NCI-H82 treated with DMSO at 0.1 percent for 48 hours (cell line): ENCODE measurements around the gene DAAM2.

ENCODE experiments used
- DNase-seq: peaks from one replicate; lab custom pipeline; 2025; ENCODE audit not compliant: unreplicated experiment; lab: John Stamatoyannopoulos, UW

DAAM2 gene

DNA sequence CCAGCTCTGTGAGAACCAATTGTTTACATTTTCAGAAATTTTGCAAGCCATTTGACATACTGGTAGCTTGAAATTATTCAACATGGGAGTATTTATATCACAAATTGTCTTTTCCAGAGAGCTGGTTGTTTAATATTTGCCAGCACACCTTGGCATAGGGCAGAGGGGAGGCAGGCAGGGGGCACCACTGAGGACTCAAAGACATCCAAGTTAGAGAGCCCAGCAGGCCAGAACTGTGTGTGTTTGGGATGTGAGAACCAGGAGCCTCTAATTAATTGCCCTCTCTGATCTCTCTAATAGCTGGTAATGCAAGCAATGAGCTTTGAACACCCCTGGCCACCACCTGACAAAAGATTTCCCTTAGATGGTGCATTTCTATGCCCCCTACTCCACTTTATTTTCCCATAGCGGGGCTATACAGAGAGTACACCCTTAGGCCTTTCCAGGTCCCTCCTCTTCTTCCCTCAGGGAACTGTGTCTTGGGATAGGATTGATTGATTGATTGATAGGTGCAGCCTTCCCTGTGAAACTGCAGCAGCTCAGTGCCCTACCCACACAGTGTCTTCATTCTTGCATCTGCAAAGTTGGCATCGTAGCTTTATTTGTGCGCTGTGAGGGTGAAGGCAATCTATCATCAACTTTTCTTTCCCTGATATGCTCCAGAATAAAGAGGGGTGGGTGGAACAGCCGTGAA lies 112.9 kb downstream of the DAAM2 start:
- no peak for DNase-seq

DNA sequence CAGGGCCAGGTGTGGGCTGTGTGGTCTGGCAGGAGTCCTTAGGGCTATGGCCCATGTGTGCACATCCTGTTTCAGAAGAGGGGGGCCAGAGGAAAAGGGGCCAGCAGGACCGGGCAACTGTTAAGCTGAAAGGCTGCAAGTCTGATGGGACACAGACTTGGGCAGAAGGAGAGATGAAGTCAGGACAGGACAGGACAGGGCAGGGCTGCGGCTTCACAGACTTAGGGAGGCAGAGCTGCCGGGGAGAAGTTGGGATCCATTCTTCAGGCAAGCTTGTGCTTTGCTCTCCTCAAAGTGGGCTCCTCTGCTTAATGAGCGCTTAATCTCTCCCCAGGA lies 113.4 kb downstream of the DAAM2 start:
- DNase-seq, result no peak

DNA sequence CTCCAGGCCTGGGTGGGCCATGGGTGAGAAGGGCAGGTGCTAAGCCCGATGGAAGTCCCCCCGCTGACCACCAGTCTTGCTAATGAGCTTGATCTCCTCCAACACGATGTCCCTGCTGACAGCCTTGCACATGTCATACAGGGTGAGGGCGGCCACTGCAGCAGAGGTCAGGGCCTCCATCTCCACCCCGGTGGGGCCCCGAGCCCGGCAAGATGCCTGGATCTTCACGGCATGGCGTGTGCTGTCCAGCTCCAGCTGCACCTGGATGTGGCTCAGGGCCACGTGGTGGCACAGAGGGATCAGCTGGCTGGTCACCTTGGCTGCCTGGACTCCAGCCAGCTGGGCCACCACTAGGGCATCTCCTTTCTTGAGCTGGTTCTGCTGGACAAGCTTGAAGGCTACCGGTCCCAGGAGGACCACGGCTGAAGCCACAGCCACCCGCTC lies 114.2 kb downstream of the DAAM2 start:
- no peak for DNase-seq

DNA sequence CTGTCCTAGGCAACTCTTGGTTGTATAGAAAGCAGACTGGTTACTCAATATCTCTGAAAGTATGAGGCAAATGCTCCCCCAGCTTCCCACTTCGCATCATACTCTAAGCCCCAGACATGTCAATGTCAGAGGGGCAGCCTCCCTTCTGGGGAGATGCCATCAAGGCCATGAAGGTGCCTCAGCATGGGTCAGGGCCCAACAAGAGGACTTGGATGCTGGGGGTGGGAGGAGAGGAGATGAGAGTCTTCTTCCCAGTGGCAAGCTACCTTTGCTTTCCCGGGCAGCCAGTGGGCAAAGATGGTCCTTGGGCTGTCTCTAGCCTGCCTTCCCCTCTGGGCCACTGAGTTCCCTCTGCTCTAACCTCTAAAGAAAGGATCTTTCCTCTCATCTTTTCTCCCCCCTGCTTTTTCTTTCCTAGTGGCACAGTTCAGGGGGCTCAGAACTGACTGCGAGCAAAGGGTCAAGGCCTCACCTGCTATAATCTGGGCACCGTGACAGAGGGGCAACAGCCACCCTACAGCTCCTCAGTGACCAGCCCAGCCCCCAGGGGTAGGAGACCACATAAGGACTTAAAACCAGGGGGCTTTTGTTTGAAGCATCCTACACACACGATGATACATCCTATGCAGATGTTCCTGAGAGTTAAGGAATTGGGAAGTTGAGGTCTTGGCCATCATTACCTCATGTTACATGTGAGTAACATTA lies 115.8 kb downstream of the DAAM2 start:
- DNase-seq, result no peak

DNA sequence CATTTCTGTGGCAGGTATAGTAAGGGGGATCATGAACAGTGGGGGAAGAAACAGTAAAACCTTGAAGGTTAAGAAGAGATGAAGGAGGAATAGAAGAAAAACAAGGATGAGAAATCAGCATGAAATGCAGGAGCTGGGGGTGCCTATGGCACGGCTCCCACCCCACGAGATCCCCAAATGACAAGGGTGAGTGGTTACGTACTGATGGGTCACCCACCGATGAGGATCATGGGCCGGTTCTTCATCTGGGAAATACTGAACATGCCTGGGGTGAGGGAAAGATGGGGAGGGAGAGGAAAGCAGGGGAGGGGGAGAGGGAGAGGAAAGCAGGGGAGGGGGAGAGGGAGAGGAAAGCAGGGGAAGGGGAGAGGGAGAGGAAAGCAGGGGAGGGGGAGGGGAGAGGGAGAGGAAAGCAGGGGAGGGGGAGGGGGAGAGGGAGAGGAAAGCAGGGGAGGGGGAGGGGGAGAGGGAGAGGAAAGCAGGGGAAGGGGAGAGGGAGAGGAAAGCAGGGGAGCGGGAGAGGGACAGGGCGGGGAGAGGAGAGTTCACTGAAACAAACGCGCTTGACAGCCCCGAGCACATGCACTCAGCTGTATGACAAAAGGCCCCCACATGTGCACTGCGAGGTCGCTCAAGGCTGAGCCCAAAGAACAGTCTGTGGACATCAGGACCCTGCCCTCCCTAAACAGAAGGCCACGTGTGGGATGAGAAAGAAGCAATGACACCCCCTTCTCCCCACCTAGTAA lies 116.8 kb downstream of the DAAM2 start:
- DNase-seq, result no peak

DNA sequence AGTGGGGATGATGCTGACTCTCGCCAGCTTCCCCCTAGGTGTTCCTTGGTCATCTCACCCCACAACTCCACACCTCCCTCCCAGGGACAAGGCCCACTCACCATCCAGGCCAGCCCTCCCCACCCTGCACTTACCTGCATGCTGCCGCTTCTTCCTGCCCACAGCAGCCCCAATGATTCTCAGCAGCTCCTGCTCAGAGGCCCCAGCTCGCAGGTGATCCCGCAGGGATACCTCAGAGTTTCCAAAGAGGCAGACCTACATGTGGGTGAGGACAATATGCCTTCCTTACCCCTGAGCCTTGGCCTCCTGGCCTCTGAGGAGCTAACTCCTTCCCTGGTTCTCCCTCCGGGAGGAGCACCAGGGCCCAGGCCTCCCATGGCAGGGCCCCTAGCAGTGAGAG lies 117.5 kb downstream of the DAAM2 start:
- no peak for DNase-seq

DNA sequence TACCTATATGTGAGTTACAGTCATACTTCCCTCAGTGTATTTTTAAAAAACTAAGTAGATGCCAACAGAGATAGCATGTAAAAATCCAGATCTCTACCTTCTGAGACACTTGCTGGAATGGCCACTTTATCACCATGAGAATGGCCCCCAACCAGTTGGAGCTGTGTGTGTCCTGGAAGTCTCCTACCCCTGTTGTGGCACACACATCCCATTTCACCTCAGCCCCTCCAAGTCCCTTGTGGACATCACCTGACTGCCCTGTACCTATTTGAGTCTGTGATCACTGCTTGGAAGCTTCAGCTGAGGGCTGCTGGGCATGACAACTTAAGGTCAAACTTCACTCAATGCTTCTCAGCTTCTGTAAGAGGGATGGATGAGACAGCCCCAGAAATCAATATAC lies 118.0 kb downstream of the DAAM2 start:
- DNase-seq, result no peak

DNA sequence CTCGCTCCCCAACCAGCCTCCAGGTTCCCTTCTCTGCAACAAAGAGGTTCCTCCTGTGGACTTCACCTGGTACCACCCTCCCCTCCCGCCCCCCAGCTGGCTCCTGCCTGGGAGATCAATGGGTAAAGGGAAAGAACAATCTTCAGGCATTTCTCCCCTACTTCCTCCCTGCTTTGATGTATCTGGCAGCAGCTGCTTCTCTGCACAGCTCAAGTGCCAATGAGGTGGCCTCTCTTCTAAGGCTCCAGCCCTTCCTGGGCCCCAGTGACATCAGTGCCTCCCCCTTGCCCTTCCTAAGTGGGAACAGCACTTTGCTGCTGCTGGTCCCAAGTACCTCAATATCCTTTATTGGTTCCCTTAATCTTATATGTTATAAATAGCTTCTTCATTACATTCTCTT lies 118.6 kb downstream of the DAAM2 start:
- no peak for DNase-seq

DNA sequence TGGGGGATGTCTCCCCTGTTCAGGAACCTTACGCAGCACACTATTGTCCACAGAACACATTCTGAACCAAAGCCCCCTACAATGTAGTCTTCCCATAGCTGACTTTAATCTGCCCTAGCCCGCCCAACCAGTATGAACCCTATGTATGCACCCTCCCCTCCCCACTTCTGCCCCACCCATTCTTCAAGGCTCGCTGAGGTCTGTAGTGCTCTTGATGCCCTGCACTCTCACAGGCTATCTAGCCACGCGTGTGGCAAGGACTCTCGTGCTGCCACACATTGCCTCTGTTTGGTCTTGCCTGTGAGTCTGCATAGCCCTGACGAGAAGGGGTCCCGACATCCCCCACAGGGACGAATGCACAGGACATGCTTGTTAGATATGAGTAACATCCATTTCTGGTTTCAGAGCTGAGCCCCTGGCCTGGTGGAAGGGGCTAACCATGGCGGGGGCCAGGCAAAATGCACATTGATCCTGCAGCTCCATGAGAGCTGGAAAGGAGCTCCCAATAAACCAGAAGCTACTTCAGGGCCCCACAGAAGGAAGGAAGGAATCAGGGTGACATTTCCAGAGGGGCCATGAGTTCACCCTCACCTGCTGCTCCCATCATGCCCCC lies 119.4 kb downstream of the DAAM2 start:
- DNase-seq, result no peak

DNA sequence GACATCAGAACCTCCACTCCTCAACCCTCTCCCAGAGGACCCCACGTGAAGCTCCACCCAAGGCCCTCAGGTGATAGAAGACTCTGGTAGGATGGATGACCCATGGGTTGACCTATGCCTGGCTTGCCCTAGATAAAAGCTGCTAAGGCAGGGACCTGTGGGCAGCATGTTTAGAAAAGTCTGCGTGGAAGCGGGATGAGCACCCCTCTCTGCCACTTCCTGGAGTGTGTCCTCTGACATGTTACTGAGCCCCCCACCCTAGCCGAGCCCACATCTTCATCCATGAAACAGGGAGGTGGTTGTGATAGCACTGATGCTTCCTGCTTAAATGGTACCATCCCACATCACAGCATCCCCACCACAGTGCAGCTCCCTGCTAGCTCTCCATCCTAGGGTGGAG lies 120.3 kb downstream of the DAAM2 start:
- DNase-seq, result no peak

DNA sequence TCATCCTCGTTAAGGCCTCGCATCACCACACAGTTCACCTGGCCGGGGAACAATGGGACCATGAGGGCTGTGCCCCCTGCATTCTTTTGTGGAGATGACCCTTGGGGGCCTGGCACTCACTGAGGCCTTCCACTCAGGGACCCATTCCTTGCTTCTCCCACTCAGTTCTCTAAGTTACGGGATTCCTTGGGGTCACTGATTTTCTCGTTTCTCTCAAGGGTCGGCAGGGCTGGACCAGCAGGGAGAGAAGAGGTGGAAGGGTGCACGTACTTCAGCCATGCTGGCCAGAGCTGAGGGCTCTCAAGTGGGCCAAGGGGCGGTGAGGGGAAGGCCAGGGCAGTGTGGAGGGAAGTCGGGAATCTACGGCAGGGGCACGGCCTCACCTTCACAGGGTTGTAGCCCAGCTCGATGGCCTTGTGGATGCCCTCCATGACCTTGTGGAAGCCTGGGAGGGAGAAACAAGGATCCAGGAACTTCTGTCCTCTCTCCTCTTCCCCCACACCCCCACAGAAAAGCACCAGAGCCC lies 121.3 kb downstream of the DAAM2 start:
- DNase-seq, result no peak

DNA sequence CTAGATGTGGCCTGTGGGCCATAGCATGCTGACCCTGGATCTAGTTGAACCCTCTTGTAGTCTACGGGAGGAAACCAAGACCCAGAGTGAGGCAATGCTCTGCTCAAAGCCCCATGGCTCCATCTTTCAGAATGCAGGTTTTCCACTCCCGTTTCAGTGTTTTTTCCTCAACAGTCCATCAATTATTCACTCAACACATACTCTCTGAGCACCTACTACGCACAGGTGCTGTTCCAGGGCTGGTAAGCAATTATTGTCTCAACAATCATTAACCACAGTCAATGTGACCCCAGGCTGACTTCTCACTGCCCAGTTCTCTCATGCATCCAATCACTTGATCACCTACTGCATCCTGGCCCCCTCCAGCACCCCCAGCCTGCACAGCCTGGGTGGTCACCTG lies 122.1 kb downstream of the DAAM2 start:
- no peak for DNase-seq

DNA sequence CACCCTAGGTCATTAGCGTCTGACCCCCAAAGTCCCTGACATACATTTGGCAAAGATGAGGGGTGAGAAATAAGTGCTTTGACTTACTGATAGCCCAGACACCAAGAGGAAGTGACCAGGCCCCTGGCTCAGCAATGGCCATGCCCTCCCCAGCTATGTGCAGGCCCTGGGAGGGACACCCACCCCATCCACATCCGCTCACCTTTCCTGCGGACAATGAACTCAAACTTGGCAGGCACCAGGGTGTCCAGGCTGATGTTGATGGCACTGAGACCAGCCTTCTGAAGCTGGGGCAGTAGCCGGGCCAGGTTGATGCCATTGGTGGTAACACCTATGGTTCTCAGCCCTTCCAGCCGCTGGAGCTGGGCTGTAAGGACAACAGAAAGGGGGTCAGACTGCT lies 123.7 kb downstream of the DAAM2 start:
- no peak for DNase-seq

DNA sequence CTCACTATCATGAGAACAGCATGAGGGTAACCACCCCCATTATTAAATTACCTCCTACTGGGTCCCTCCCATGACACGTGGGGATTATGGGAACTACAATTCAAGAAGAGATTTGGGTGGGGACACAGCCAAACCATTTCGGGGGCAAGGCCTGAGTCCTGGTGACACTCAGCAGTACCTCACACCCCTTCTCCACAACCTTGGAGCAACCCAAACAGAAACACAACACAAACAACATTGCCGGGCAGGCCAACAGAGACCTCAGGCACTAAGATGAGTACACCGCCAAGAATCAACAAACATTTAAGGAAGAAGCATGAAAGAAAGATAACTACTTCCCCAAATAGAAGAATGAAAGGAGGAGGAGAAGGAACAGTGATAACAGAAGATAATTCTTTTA lies 125.2 kb downstream of the DAAM2 start:
- no peak for DNase-seq

DNA sequence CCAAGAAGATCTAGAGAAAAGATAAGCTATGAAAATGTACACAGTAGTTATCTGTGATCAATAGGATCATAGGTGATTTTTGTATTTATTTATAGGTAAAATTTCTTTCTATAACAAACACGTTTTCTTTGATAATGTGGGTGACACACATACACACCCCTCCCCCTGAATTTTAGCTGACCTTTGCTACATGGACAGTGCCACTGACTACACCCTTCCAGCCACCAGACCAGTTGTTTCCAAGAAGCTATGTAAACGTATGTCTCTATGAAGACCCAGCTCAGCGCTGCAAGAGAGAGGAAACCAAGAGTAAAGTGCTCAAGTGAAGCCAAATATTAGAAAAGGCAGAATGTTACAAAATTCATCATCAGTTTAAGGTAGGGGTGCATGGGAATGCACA lies 125.8 kb downstream of the DAAM2 start:
- DNase-seq, result no peak

DNA sequence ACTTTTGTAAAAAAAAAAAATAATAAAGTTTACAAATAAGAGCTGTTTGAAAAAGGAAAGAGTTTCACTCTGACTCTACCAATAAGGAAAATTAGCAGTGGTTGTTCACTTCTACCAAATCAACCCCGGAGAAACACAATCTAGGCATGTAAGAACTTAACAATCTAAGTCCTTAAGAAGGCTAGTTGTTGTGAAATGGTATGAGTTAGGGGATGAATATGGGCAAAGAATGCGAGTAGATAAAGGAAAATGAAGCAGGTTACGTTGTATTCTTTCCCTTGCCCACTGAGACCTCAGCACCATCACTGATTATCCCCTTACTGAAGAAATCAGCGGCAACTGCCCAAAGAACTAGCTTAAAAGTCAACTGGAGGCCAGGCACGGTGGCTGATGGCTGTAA lies 126.7 kb downstream of the DAAM2 start:
- DNase-seq, result no peak

DNA sequence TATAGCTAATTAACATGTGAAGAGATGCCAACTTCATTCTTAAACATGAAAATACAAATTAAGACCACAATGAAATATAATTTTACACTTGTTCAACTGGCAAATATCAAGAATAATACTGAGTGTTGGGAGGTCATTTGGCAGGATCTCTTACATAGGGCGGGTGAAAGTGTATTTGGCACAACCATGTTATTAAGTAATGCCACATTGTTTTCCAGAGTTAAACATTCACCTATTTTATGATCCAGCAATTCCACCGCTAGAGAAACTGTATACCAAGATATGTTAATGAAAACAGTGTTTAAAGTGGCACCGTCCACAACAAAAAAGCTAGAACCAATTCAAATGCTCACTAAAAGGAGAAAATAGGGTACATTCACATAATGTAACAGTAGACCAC lies 128.0 kb downstream of the DAAM2 start:
- no peak for DNase-seq

DNA sequence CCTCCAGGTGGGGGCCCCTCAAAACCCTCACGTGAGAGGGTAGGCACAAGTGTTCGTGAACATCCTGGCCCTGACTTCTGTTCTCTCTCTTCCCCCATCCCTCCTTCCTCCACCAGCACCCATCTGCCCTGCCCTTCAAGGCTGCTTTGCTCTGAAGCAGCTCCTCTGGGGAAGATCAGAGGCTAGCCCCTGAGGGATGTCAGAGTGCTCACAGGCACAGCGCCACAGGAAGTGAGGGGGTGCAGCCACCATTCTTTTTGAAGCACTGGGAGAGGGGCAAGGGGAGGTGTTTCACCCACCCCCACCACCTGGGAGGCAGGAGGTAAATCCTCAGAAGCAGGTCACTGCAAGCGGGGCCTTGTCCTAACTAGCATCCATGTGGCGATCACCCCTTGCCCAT lies 130.6 kb downstream of the DAAM2 start:
- no peak for DNase-seq

DNA sequence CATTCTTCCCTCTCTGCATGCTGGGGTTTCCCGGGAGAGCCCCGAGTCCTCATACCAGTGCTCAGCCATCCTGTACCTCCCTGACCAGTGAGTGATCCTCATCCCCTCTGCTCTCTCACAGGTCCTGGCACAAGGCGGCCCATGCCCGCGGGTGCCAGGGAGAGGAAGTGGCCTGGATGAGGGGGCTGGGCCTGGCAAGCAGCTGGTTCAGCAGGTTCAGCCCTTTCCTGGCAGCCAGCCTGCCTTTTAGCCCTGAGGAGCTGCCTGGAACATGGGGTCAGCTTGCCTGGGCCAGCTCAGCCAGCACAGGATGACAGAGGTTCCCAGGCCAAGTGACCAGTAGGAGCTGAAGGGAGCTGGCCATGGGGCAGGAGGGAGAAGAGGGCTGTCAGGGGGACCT lies 131.2 kb downstream of the DAAM2 start:
- DNase-seq, result no peak

DNA sequence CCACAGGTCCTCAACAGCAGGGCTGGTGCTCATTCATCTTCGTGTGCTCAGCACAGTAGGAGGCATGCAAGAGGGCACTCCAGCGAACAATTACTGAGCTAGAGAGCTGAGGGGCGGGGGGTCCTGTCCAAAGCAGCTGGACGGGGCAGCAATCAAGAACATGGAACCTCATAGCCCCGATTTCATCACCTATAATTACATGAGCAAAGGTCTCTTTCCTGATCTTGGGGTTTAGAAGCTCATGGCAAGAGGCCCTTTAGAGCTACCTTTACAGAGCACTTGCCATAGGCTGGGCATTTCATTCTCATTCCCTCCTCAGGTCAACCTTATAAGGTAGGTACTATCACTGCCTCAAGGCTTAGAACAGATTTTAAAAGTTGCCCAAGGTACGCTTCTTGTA lies 131.7 kb downstream of the DAAM2 start:
- DNase-seq, result no peak

DNA sequence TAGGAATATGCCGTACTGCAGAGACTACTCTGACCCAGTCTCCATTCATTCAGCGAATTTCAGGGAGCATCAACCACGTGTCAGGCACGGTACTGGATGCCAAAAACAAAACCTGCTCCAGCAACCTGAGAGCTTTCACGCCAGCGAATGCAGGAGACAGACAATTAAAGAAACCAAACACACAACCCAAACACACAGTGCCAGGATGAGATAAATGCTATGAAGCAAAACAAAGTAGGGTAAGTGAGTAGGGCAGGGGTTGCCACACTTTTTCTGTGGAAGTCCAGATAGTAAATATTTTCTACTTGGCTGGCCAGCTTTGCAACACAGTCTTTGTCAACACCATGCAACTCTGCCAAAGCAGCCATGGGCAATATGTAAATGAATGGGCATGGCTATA lies 132.1 kb downstream of the DAAM2 start:
- DNase-seq, result no peak
